HG03175 (cell line): ENCODE data around the gene GUCA1C.

Experiments used
- ATAC-seq: cut with Tn5 transposase; IDR thresholded peaks from one replicate; pipeline ENCODE4 v1.9.1; 2021; ENCODE audit warnings: mild to moderate bottlenecking, moderate library complexity; ENCODE audit not compliant: unreplicated experiment

Gene GUCA1C

GRCh38 chr3:108953700-108954099 is at the start of gene GUCA1C:
Gene GUCA1C (minus strand): TSS chr3:108953879. CDS start chr3:108953762, 117 bp downstream.
- no peak for ATAC-seq

GRCh38 chr3:108998436-108998835 is 44.8 kb upstream of the GUCA1C start:
- ATAC-seq = no peak

- no peak for ATAC-seq
Measured at GRCh38 chr3:108985844-108986243, 32.2 kb upstream of the GUCA1C start.

GRCh38 chr3:108983051-108983450 is 29.4 kb upstream of the GUCA1C start:
- no peak for ATAC-seq

- no peak for ATAC-seq
Measured at GRCh38 chr3:108976058-108976457, 22.4 kb upstream of the GUCA1C start.

- no peak for ATAC-seq
Measured at GRCh38 chr3:108973019-108973418, 19.3 kb upstream of the GUCA1C start.

- no peak for ATAC-seq
Measured at GRCh38 chr3:108972482-108972881, 18.8 kb upstream of the GUCA1C start.

- ATAC-seq = no peak
Measured at GRCh38 chr3:108970561-108970960, 16.9 kb upstream of the GUCA1C start.

- no peak for ATAC-seq
Measured at GRCh38 chr3:108966773-108967172, 13.1 kb upstream of the GUCA1C start.

GRCh38 chr3:108959017-108959416 is 5.3 kb upstream of the GUCA1C start:
- ATAC-seq = no peak

- no peak for ATAC-seq
Measured at GRCh38 chr3:108953210-108953609, 469 bp downstream of the GUCA1C start.

GRCh38 chr3:108951820-108952501 is 1.7 kb downstream of the GUCA1C start:
- ATAC-seq = no peak

GRCh38 chr3:108947855-108948254 is 5.8 kb downstream of the GUCA1C start:
- ATAC-seq = no peak

- ATAC-seq = no peak
Measured at GRCh38 chr3:108946292-108947285, 7.1 kb downstream of the GUCA1C start.

GRCh38 chr3:108940568-108941263 is 13.0 kb downstream of the GUCA1C start:
- ATAC-seq = no peak

GRCh38 chr3:108940166-108940565 is 13.5 kb downstream of the GUCA1C start:
- no peak for ATAC-seq

- no peak for ATAC-seq
Measured at GRCh38 chr3:108936924-108937689, 16.6 kb downstream of the GUCA1C start.

- ATAC-seq = no peak
Measured at GRCh38 chr3:108931035-108931434, 22.6 kb downstream of the GUCA1C start.

GRCh38 chr3:108918866-108919265 is 34.8 kb downstream of the GUCA1C start:
- ATAC-seq = no peak

- peak; percentile 94 for ATAC-seq
Measured at GRCh38 chr3:108914774-108915641, 38.7 kb downstream of the GUCA1C start.
